ENCODE results near the gene LSM7.

DNA sequence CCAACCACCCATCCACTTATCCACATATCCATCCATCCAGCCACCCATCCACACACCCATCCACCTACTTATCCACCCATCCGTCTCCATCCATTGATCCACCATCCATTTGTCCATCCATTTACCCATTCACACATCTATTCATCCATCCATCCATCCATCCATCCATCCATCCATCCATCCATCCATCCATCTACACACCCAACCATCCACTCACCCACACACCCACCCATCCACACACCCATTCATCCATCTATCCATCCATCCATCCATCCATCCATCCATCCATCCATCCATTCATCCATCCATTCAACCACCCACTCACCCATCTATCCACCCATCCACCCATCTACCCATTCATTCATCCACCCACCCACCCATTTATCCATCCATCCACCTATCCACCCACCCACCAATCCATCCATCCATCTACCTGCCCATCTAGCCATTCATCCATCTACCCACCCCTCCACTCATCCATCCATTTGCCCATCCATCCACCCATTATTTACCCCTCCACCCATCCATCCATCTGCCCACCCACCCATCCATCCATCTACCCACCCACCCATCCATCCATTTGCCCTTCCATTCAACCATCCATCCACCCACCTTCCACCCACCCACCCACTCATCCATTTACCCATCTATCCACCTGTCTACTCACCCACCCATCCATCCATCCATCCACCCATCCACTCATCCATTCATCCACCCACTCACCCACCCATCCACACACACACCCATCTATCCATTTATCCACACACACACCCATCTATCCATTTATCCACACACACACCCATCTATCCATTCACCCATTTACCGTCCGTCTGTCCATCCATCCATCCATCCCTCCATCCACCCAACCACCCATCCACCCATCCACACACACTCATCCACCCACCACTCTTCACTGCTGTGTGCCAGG, 29.2 kb upstream of the LSM7 start:
- TF ChIP-seq, protein P1, sequence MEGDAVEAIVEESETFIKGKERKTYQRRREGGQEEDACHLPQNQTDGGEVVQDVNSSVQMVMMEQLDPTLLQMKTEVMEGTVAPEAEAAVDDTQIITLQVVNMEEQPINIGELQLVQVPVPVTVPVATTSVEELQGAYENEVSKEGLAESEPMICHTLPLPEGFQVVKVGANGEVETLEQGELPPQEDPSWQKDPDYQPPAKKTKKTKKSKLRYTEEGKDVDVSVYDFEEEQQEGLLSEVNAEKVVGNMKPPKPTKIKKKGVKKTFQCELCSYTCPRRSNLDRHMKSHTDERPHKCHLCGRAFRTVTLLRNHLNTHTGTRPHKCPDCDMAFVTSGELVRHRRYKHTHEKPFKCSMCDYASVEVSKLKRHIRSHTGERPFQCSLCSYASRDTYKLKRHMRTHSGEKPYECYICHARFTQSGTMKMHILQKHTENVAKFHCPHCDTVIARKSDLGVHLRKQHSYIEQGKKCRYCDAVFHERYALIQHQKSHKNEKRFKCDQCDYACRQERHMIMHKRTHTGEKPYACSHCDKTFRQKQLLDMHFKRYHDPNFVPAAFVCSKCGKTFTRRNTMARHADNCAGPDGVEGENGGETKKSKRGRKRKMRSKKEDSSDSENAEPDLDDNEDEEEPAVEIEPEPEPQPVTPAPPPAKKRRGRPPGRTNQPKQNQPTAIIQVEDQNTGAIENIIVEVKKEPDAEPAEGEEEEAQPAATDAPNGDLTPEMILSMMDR (IDR thresholded peaks at IDR 0.05), result no peak
- TF ChIP-seq POLR2A (IDR thresholded peaks at IDR 0.05), result no peak
